ENCODE data around the gene ZER1. TPM values are rescaled to one million over a fixed set of nuclear protein-coding genes. Genes with fewer than 3 reads are reported as not detected.
A peak's percentile ranks its signal among the peaks of the same experiment; 100 is the strongest.

Gene ZER1
- total RNA-seq, 1 donor from 2014 or later = 38.0 TPM

GRCh38 chr9:128774804-128775203 is 3.1 kb upstream of the ZER1 start:
- no peak for DNase-seq
- Mint-ChIP-seq H3K27me3 (ENCODE audit: unreplicated experiment) (peaks cover 2% of the 10 kb centered on the region), H3K27ac (ENCODE audit: unreplicated experiment) (no peak overlapping the region)

GRCh38 chr9:128773049-128773448 is 1.3 kb upstream of the ZER1 start:
- Mint-ChIP-seq H3K4me3 (ENCODE audit: unreplicated experiment) (no peak overlapping the region), H3K4me1 (ENCODE audit: low read depth, unreplicated experiment) (peaks cover 7% of the 10 kb centered on the region), H3K9me3 (ENCODE audit: unreplicated experiment) (peaks cover 9% of the 10 kb centered on the region), H3K36me3 (ENCODE audit: unreplicated experiment) (no peaks in the 10 kb centered on the region), H3K27ac (ENCODE audit: unreplicated experiment) (no peak overlapping the region), H3K27me3 (ENCODE audit: unreplicated experiment) (peaks cover 2% of the 10 kb centered on the region)
- no peak for TF ChIP-seq CTCF (IDR thresholded peaks at IDR 0.05; ENCODE audit: partially characterized antibody, unreplicated experiment)
- DNase-seq = no peak

More at GRCh38 chr9:128774804-128775203, 3.1 kb upstream of the ZER1 start:
- H3K4me1 Mint-ChIP-seq (ENCODE audit: low read depth, unreplicated experiment) = peaks cover 7% of the 10 kb centered on the region
- no peak for TF ChIP-seq CTCF (IDR thresholded peaks at IDR 0.05; ENCODE audit: partially characterized antibody, unreplicated experiment)
- peaks cover 9% of the 10 kb centered on the region for H3K9me3 Mint-ChIP-seq (ENCODE audit: unreplicated experiment)
- H3K36me3 Mint-ChIP-seq (ENCODE audit: unreplicated experiment) = no peaks in the 10 kb centered on the region
- no peak overlapping the region for H3K4me3 Mint-ChIP-seq (ENCODE audit: unreplicated experiment)

GRCh38 chr9:128771094-128771721 is 519 bp downstream of the ZER1 start:
- Mint-ChIP-seq H3K27me3 (ENCODE audit: unreplicated experiment) (peaks cover 5% of the 10 kb centered on the region), H3K4me3 (ENCODE audit: unreplicated experiment) (peak overlapping the region; percentile 96), H3K9me3 (ENCODE audit: unreplicated experiment) (peaks cover 9% of the 10 kb centered on the region), H3K27ac (ENCODE audit: unreplicated experiment) (peak overlapping the region; percentile 83), H3K4me1 (ENCODE audit: low read depth, unreplicated experiment) (peaks cover 7% of the 10 kb centered on the region), H3K36me3 (ENCODE audit: unreplicated experiment) (no peaks in the 10 kb centered on the region)
- DNase-seq = peak; percentile 36
- no peak for TF ChIP-seq CTCF (IDR thresholded peaks at IDR 0.05; ENCODE audit: partially characterized antibody, unreplicated experiment)

- Mint-ChIP-seq H3K27me3 (ENCODE audit: unreplicated experiment) (peaks cover 5% of the 10 kb centered on the region), H3K4me3 (ENCODE audit: unreplicated experiment) (peak overlapping the region; percentile 96), H3K27ac (ENCODE audit: unreplicated experiment) (no peak overlapping the region), H3K4me1 (ENCODE audit: low read depth, unreplicated experiment) (peaks cover 7% of the 10 kb centered on the region), H3K9me3 (ENCODE audit: unreplicated experiment) (peaks cover 9% of the 10 kb centered on the region), H3K36me3 (ENCODE audit: unreplicated experiment) (no peaks in the 10 kb centered on the region)
- no peak for DNase-seq
- TF ChIP-seq CTCF (IDR thresholded peaks at IDR 0.05; ENCODE audit: partially characterized antibody, unreplicated experiment) = no peak
Measured at GRCh38 chr9:128770286-128771030, 1.3 kb downstream of the ZER1 start.

GRCh38 chr9:128768606-128769005 is 3.1 kb downstream of the ZER1 start:
- DNase-seq = no peak
- peaks cover 7% of the 10 kb centered on the region for H3K9me3 Mint-ChIP-seq (ENCODE audit: unreplicated experiment)
- no peak overlapping the region for H3K4me3 Mint-ChIP-seq (ENCODE audit: unreplicated experiment)
- no peak for TF ChIP-seq CTCF (IDR thresholded peaks at IDR 0.05; ENCODE audit: partially characterized antibody, unreplicated experiment)
- H3K36me3 Mint-ChIP-seq (ENCODE audit: unreplicated experiment) = no peaks in the 10 kb centered on the region
- H3K4me1 Mint-ChIP-seq (ENCODE audit: low read depth, unreplicated experiment) = peaks cover 11% of the 10 kb centered on the region
- H3K27me3 Mint-ChIP-seq (ENCODE audit: unreplicated experiment) = peaks cover 5% of the 10 kb centered on the region
- no peak overlapping the region for H3K27ac Mint-ChIP-seq (ENCODE audit: unreplicated experiment)

Data from glutamatergic neuron (in vitro differentiated cells).